HTERT RPE-1 (cell line): ENCODE results near the gene RBPMS2.
"Not testable (repeated sequence)": the region's sequence is repeated elsewhere in the genome, so short reads cannot be mapped to it uniquely, and the experiment has no call there.

Experiments
- in situ Hi-C: fragments of 300-500 bp; cut with MboI; formaldehyde crosslinking; loops from 4 replicates; pipeline ENCODE4 v1.14.3; 2020; ENCODE audit warnings: low sequenced_read_pairs

RBPMS2 gene

GRCh38 chr15:64775551-64776401 is at the start of gene RBPMS2:
RBPMS2 (minus strand) TSS chr15:64775589; CDS start chr15:64775319, 270 bp downstream.
- in situ Hi-C loops = no loop called here

- in situ Hi-C loops = no loop called here
Observed at GRCh38 chr15:64824929-64825430, 49.6 kb upstream of the RBPMS2 start.

GRCh38 chr15:64816452-64816851 is 41.1 kb upstream of the RBPMS2 start:
- in situ Hi-C loops = no loop called here

- in situ Hi-C loops = not testable (repeated sequence)
Observed at GRCh38 chr15:64814965-64815364, 39.6 kb upstream of the RBPMS2 start.

DNA sequence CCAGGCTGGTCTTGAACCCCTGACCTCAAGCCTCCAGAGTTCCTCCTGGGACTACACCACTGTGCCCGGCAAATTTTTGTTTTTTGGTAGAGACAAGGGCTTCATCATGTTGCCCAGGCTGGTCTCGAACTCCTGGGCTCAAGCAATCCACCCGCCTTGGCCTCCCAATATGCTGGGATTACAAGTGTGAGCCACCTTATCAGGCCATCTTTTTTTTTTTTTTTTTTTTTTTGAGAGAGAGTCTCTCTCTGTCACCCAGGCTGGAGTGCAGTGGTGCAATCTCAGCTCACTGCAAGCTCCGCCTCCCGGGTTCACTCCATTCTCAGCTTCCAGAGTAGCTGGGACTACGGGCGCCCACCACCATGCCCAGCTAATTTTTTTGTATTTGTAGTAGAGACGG is 38.9 kb upstream of the RBPMS2 start:
- in situ Hi-C loops = not testable (repeated sequence)

GRCh38 chr15:64813075-64813474 is 37.7 kb upstream of the RBPMS2 start:
- in situ Hi-C loops = no loop called here

DNA sequence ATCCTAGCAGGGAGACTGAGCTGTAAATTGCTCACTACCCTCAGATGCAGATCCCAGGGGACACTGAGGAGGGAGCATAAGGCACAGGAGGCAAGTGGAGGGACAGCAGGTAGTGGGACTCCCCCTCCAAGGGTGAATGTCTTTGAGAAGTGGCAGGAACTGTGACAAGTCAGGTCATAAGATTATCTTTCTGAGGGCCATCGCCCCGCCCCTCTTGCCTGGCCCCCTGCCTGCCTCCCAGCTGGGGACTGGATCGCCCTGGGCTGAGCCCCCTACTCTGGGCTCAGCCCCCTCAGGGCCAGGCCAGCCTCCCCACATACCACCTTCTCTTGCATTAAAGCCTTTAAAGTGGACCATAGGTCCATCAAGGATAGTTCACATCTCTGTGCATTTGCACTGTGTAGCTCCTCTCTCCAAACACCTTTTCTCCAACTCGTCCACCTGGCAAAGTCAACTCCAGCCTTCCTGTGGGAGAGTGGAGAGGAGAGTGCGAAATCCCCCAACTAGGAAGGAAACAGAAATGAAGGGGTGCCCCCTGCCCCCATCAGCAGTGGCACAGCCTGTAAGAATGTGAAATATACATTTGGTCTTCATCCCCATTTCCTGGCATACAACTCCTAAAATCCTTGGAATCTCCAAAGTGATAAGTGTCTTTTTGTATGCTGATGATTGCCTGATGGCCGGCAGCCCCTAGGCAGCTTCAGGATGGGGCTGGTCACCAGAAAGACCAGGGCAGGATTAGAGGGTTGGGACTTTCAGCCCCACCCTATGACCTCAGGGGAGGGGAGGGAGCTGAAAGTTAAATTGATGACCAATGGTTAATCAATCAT is 35.3 kb upstream of the RBPMS2 start:
- in situ Hi-C loops = no loop called here

DNA sequence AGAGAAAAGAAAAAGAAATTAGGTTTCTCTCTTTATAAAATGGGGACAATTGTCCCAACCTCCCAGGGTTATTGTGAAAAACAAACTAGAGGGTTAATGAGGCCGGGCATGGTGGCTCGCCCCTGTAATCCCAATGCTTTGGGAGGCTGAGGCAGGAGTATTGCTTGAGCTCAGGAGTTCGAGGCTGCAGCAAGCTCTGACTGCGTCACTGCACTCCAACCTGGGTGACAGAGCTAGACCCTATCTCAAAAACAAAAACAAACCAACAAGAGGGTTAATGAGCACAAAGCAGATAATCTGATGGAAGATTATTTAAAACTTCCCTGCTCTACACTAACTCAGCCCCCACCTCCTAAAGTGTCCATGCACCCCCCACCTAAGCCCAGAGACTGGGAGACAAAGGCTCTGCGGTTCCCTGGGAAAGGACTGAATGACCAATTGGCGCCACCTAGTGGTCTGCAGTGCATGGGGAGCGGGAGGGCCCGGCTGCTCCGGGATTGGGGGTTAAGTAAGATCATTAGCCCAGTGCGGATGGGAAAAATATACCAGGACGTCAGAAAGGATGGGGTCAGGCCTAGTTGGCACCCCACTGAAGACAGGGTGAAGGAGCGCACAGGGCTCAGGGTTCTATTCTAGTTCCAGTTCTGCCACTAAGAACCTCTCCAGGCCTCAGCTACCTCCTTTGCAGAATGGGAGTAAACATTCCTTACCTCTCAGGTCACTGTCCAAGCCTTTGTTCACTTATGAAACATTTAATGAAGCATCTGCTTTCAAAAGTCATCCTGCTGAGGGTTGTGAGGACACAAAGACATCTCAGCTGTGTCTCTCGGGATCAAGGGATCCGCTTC is 34.5 kb upstream of the RBPMS2 start:
- in situ Hi-C loops = no loop called here

- in situ Hi-C loops = no loop called here
Observed at GRCh38 chr15:64808785-64809453, 33.5 kb upstream of the RBPMS2 start.

DNA sequence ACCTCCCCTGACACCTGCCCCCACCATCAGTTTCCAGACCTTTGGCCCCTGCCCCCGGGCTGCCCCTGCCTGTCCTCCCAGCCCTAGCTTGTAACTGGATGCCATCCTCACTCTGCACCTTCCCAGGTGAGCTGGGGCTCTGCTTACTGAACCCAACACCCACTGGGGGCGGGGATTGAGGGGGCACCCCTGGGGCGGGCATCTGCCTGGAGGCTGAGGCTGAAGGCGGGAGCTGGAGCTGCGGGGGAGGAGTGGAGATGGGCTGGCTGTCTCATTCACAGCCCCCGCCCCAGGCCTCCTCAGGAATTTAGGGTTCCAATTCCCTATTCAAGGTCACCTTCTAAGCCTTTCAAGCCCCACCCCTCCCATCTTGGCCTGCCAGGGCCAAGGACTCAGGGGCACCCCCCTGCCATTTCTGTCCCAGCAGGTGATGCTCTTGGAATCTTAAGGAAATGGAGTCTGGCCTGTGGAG is 32.4 kb upstream of the RBPMS2 start:
- in situ Hi-C loops = no loop called here

DNA sequence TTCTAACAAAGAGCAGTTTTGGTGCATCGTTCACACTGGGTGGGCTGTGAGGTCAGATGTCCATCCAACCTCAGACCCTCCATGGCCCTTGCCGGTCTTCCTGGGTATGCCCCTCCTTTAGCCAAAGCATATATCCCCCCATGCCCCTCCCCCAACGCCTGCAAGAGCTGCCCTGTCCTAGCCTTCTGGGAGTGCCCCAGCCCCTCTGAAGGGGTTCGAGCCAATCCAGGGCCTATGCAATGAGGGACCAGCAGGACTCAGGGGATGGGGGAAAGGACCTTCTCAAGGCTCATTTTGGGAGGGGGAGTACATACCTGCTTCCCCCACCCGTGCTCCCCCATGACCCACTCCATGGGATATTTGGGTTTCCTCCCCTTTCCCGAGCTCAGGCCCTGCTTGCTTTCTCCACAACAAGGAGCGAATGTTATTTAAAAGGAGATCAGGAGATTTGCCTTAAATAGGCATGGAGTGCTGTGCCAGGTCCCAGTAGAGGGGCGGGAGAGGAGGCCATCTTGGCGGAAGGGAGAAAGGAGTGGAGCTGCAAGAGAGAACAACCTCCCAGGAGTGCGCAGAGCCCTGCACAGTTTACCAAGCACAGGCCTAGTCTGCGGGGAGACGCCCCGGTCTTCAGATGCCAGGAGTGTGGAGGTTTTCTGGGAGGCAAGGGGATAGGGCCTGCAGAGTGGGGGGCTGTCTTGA is 31.8 kb upstream of the RBPMS2 start:
- in situ Hi-C loops = no loop called here

DNA sequence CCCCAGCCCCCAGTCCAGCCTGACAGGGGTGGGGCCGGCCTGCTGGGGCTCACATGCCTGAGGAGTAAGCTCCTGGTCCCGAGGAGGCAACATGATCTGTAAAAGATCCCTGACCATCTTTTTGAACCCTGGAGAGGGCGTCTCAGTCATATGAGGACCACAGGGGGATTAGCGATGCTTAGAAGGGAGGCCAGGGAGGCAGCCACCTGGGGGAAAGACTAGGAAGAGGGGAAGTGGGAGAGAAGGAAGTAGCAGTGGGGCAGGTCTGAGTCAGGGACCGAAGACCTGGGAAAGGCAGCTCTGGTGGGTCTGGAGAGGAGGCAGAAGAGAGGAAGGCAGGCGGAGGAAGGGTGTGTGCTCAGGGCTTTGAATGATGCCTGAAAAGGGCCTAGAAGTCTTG is 31.1 kb upstream of the RBPMS2 start:
- in situ Hi-C loops = no loop called here

DNA sequence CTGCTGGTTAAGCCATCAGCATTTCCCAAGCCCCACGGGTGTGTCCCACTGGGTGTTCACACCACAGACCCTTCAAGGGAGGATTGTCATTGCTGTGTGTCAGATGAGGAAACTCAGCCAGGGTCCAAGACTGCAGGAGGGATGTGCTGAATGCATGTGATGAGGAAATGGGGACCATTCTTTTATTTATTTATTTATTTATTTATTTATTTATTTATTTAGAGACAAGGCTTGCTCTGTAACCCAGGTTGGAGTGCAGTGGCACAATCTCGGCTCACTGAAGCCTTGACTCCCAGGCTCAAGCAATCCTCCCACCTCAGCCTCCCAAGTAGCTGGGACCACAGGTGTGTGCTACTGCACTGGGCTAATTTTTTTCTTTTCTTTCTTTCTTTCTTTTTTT is 29.2 kb upstream of the RBPMS2 start:
- in situ Hi-C loops = no loop called here

GRCh38 chr15:64803526-64803925 is 28.1 kb upstream of the RBPMS2 start:
- in situ Hi-C loops = no loop called here

DNA sequence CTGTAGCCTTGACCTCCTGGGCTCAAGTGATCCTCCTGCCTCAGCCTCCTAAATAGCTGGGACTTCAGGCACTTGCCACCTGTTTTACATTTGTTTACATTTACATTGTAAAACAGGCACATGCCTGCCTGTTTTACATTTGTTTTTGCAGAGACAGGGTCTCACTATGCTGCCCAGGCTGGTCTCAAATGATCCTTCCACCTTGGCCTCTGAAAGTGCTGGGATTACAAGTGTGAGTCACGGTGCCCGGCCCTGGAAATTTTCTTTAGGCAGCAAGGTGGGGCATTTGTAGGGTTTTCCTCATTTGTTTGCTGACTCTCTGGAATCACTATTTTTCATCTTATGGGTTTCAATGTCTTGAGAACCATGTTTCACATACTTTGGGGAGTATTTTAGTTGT is 25.1 kb upstream of the RBPMS2 start:
- in situ Hi-C loops = no loop called here

DNA sequence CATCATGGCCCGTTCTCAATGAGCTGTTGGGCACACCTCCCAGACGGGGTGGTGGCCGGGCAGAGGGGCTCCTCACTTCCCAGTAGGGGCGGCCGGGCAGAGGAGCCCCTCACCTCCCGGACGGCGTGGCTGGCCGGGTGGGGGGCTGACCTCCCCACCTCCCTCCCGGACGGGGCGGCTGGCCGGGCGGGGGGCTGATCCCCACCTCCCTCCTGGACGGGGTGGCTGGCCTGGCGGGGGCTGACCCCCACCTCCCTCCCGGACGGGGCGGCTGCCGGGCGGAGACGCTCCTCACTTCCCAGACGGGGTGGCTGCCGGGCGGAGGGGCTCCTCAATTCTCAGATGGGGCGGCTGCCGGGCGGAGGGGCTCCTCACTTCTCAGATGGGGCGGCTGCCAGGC is 23.5 kb upstream of the RBPMS2 start:
- in situ Hi-C loops = not testable (repeated sequence)

GRCh38 chr15:64795921-64796320 is 20.5 kb upstream of the RBPMS2 start:
- in situ Hi-C loops = not testable (repeated sequence)

DNA sequence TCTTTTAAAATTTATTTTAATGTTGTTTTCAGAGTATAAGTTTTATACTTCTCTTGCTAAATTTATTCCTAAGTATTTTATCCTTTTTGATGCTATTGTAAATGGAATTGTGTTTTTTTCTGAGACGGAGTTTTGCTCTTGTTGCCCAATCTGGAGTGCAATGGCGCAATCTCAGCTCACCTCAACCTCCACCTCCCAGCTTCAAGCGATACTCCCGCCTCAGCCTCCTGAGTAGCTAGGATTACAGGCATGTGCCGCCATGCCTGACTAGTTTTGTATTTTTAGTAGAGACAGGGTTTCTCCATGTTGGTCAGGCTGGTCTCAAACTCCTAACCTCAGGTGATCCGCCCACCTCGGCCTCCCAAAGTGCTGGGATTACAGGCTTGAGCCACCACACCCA is 19.9 kb upstream of the RBPMS2 start:
- in situ Hi-C loops = not testable (repeated sequence)

DNA sequence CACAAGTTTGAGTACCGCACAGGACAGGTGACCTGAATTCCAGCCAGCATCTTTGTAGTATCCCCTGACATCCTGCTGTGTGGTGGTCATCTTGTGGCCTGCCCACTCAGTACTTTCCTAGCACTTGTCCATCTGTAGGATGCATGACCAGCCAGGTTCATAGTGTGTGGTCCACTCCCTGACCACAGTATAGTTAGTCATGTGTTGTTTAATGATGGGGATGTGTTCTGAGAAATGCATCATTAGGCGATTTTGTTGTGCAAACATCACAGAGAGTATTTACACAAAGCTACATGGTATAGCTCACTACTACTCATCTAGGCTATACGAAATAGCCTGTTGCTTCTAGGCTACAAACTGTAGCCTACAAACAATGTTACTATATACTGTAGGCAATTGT is 16.9 kb upstream of the RBPMS2 start:
- in situ Hi-C loops = no loop called here

GRCh38 chr15:64791401-64791800 is 16.0 kb upstream of the RBPMS2 start:
- in situ Hi-C loops = no loop called here
